Stimulated activated CD4-positive, alpha-beta T cell treated with anti-CD3 and anti-CD28 coated beads, TNF-alpha, amount 100 ng/mL, for 1 hour (primary cell): ENCODE results near the gene KIRREL2.
"Not testable (repeated sequence)": the region's sequence is repeated elsewhere in the genome, so short reads cannot be mapped to it uniquely, and the experiment has no call there.

ENCODE experiments used
- DNase-seq, 3 donors: peaks; one replicate each; pipeline ENCODE4 v3.0.0-alpha.2; 2020; ENCODE audit warnings: low read depth in 3 of 3, low spot score in 1 of 3

Gene KIRREL2

DNA sequence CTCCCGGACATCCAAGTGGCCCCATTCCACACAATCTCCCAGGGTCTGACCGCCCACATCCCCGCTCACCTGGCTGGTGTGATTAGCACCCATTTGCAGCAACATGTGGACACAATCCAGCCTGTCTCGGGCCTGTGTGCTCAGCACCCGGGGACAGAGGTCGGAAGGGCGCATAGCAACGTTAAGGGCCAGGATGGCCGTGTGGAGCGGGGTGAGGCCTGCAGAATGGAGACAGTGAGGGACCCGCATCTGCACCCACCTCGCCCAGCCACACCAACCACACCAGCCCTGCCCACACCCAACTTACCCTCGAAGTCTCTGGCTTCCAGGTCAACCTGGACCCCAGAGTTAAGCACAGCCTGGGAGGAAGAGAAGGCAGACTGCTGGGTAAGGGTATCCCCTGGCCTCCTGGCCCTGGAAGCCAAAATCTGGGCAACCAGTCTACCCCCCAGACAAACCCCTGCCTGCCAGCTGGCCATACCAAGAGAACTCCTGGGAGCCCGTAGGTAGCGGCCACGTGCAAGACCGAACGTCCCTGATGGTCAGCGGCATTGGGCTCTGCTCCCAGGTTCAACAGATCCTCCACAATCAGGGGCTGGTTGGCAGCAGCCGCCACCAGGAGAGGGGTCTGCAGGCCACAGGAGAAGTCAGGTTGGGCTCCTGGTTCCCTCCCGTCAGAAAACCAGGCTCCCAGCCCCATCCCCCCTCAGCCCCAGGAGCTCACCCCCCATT is 39.4 kb downstream of the KIRREL2 start:
- DNase-seq = no peak

DNA sequence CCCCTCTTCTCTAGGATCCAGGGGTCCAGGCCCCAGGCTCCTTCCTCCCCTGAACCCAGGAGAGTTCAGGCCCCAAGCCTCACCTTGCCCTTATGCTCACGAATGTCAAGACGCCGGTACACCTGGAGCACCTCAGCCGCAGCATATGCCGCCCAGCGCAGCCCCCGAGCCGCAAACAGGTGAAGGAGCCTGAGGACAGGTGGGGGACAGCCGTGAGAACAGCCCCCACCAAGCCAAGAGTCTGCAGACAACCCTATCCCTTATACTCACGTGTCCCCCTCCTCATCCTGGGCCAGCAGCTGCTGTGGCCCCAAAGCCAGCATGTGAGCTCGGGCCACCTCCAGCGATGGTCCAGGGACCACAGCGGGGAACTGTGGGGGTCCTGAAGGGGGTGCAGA is 39.9 kb downstream of the KIRREL2 start:
- no peak for DNase-seq

- no peak for DNase-seq
These were observed 41.2 kb downstream of the KIRREL2 start for GRCh38 chr19:35897706-35898451.

DNA sequence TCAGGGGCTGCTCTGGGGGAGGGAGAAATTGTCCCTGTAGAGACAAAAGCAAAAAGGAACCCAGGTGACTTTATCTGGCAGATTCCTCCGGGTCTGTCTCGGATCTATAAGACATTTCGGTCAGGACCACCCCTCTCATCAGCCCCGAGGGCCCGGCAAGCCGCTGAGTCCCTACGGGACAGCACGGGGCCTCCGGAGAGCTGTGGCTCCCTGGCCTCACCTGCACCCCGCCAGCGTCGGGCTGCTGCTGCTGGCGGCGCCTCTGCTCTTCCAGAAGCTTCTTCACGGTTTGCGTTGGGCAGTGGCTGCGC is 41.7 kb downstream of the KIRREL2 start:
- DNase-seq = no peak

DNA sequence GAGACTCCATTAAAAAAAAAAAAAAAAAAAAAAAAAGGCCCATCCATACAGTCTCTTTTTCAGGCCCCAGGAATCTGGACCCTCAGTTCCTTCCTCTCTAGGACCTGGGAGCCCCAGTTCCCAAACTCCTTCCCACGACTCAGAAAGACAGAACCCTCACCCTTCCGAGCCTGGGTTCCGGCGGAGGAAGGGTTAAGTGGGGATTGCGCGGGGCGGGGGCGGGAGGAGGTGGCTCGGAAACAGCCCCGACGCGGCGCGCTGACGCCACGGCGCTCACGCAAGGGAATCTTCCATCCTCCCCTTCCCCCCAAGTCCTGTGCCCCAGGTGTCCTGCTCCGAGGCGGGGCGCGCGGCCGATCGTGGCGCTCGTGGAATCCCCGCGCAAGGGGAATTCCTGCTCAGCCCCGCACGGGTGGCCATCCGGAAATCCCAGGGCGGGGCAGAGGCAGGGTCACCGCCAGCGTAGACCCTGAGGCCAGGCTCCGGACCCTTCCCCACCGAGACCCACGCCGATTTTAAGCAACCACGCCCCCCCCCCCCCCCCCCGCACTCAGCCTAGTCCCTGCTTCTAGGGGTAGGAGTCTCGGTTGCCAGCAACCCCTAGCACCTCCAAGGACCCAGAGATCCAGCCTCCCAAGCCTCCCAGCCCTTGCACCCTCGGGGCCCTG is 43.0 kb downstream of the KIRREL2 start:
- peak; percentile 73 to 81 (median 79) for DNase-seq

- no peak for DNase-seq
These were observed 44.4 kb downstream of the KIRREL2 start for GRCh38 chr19:35901055-35901644.

DNA sequence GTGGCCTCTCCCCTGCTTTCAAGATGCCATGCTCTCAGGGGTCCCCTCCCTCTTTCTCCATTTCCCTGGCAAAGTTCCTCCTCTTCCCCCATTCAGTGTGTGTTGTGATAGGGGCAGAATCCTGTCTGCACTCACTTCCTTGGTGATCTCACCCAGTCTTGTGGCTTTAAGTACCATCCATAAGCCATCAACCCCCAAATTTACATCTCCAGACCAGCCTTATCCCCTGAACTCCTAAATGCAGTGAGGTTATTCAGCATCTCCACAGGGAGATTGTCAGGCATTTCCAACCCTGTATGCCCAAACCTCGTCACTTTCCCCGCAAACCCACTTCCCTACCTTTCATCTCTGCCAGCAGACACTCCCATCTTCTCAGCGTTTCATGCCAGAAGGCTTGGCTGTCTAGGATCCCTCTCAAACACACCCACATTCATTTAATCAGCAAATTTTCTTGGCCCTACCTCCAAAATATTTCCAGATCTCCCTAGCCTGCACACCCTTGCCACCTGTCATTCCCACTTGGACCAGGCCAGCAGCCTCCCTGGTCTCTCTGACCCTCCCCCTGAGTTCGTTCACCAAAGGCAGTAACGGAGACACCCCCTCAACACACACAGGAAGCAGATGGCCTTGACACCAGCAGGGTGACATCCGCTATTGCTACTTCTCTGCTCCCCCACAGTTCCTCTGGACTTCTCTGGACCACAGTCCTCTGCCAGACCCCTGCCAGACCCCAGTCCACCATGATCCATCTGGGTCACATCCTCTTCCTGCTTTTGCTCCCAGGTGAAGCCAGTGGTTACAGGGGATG is 45.3 kb downstream of the KIRREL2 start, which contains the start of gene HCST:
Gene HCST, plus strand, starts transcription at position 676 of the 808 bp plus-strand sequence. Its CDS starts 65 bp downstream, at position 741.
- DNase-seq = no peak

GRCh38 chr19:35902870-35903475 is 46.3 kb downstream of the KIRREL2 start:
- no peak for DNase-seq

DNA sequence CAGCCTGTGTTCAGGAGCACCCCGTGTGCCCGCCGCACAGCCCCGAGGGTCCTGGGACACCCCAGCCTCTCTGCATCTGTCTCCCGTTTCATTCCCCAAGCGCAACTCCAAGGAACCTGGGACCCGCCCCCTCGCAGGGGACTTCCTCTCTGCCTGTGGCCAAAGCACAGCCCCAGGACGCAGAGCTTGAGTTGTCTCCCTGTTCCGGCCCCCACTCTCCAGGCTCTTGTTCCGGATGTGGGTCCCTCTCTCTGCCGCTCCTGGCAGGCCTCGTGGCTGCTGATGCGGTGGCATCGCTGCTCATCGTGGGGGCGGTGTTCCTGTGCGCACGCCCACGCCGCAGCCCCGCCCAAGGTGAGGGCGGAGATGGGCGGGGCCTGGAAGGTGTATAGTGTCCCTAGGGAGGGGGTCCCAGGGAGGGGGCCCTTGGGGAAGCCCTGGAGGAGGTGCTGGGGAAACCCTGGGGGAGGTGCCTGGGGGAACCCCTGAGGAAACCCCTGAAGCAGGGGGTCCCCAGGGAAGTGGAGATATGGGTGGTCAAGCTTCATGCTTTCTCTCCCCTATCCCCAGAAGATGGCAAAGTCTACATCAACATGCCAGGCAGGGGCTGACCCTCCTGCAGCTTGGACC is 47.0 kb downstream of the KIRREL2 start:
- peak; percentile 71 to 85 (median 82) for DNase-seq

- DNase-seq = no peak
These were observed 47.8 kb downstream of the KIRREL2 start for GRCh38 chr19:35904311-35905068.

DNA sequence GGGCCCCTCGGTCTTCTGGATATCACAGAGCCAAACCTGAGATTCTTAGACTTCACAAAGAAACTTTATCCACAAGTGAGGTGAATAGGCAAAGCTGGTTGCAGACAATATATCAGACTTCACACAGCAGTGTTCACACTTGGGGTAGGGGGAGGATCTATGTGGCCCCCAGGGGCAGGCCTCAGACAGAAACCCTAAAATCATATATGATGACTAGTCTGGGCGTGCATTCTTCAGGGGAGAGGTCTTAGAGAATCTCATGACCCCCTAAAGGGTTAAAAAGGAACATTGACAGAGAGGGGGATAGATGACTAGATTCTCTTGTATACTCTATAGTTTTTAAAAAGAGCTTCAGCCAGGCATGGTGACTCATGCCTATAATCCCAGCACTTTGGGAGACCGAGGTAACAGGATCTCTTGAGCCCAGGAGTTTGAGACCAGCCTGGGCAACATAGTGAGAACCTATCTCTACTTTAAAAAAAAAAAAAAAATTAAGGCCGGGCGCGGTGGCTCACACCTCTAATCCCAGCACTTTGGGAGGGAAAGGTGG is 48.5 kb downstream of the KIRREL2 start:
- no peak for DNase-seq

DNA sequence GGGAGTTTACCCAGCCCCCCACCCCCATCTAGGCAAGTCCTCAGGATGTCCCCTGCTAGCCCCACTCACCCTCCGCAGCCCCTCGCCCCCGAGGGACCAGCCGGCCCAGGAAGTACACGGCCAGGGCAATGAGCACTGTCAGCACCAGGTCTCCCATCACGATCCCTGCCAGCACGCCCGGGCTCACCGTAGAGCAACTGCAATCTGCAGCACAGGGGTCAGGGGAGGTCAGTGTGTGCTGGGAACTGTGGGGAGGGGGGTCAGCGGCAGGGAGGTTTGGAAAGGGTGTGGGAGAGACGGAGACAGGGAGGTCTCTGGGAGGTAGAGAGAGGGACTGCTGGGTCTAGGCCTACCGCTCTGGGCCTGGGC is 50.6 kb downstream of the KIRREL2 start:
- no peak for DNase-seq

- DNase-seq = no peak
These were observed 51.3 kb downstream of the KIRREL2 start, which contains the start of gene TYROBP for GRCh38 chr19:35908010-35908441. Gene TYROBP (minus strand): TSS chr19:35908295. CDS start chr19:35908228, 67 bp downstream.

DNA sequence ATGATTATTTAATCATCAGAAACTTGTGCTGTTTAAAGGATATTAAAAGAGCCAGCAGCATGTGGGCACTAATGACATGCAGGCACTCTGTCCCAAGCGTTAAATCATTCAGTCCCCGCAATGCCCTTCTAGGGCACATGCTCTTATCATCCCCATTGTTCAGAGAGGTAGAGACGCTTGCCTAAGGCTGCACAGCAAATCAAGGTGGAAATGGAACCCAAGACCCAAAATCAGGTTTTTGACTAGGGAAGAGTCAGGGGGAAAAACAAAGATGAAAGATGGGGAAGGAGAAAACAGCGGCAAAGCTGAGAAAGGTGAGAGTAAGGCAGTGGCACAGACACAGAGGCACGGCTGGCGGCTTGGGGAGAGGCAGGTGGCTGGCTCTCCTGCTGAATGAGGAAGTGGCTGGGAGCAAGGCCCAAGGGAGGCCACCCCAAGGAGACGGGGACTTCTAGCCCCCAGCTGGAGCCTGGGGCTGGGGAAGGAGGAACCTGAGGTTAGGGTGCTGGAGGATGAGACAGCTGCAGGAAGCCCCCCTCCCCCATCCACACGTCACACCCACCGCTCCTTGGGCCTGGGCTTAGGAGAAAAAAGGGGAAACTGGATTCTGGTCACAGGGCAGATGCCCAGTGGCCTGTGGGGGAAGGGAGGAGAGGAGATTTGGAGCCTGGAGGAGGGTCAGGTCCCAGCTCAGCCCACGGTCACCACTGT is 52.4 kb downstream of the KIRREL2 start:
- no peak for DNase-seq

- no peak for DNase-seq
These were observed 52.9 kb downstream of the KIRREL2 start for GRCh38 chr19:35909684-35910035.

GRCh38 chr19:35910355-35910754 is 53.6 kb downstream of the KIRREL2 start:
- DNase-seq = not testable (repeated sequence)

DNA sequence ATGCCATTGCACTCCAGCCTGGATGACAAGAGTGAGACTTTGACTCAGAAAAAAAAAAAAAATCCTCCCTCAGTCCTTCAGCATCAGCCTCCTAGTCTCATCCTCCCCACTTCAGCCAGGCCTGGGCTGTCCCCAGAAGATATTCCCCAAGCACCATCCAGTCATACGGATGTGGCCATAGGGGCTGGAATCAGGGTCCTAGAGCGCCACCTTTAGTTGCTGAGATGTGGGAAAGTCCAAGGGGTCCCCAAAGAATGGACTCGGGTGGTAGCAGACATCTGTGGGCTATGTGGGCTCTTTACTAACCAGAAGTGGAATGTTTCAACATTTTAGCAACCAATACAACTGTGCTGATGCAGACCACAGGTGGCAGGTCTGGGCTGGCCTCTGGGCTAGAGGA is 54.5 kb downstream of the KIRREL2 start:
- no peak for DNase-seq

- no peak for DNase-seq
These were observed 55.1 kb downstream of the KIRREL2 start for GRCh38 chr19:35911790-35912189.
